Measurements from ENCODE around the gene SESN3.
A peak's percentile ranks its signal among the peaks of the same experiment; 100 is the strongest.
"Not testable (repeated sequence)": the region's sequence is repeated elsewhere in the genome, so short reads cannot be mapped to it uniquely, and the experiment has no call there.

SESN3 gene

GRCh38 chr11:95138448-95138847 is 92.6 kb downstream of the SESN3 start:
- DNase-seq (ENCODE audit: low read depth in 2 of 2): peak in 1 of 2 donors; percentile 45
- TF ChIP-seq CTCF (IDR thresholded peaks at IDR 0.05; ENCODE audit: low read depth, low read length): peak; percentile 27
- H3K4me3 ChIP-seq (replicated peaks in 1 of 2; ENCODE audit: low read depth in 2 of 2, low read length in 2 of 2): no peak overlapping the region

GRCh38 chr11:95137299-95137698 is 93.7 kb downstream of the SESN3 start:
- no peak for DNase-seq (ENCODE audit: low read depth in 2 of 2)
- TF ChIP-seq CTCF (IDR thresholded peaks at IDR 0.05; ENCODE audit: low read depth, low read length): no peak

GRCh38 chr11:95136747-95137146 is 94.3 kb downstream of the SESN3 start:
- DNase-seq (ENCODE audit: low read depth in 2 of 2); H3K4me3 ChIP-seq (replicated peaks in 1 of 2; ENCODE audit: low read depth in 2 of 2, low read length in 2 of 2): not testable (repeated sequence)

More at GRCh38 chr11:95137299-95137698, 93.7 kb downstream of the SESN3 start:
- no peak overlapping the region for H3K4me3 ChIP-seq (replicated peaks in 1 of 2; ENCODE audit: low read depth in 2 of 2, low read length in 2 of 2)

- H3K4me3 ChIP-seq (replicated peaks in 1 of 2; ENCODE audit: low read depth in 2 of 2, low read length in 2 of 2): no peak overlapping the region
- DNase-seq (ENCODE audit: low read depth in 2 of 2): no peak
- TF ChIP-seq CTCF (IDR thresholded peaks at IDR 0.05; ENCODE audit: low read depth, low read length): no peak
These were observed 95.1 kb downstream of the SESN3 start for GRCh38 chr11:95135880-95136279.

DNA sequence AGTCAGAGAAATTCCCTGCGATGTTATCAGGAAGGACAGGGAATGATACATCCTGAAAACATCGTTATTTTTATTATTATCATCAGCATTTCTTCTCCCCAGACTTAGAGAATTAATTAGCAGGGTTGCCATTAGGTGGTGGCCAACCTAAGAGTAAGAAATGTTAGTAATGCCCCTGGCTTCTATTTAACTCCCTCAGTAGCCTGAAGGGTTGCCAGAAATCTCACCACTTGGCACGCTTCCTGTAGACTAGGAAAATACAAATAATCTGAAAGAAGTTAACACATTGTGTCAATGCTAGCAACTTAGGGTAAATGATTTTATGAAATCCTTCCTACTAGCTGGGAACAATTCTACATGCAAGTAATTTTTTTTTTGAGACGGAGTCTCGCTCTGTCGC is 95.8 kb downstream of the SESN3 start:
- no peak overlapping the region for H3K4me3 ChIP-seq (replicated peaks in 1 of 2; ENCODE audit: low read depth in 2 of 2, low read length in 2 of 2)
- DNase-seq (ENCODE audit: low read depth in 2 of 2): peak in 1 of 2 donors; percentile 59
- TF ChIP-seq CTCF (IDR thresholded peaks at IDR 0.05; ENCODE audit: low read depth, low read length): no peak

- TF ChIP-seq CTCF (IDR thresholded peaks at IDR 0.05; ENCODE audit: low read depth, low read length): no peak
- peak; percentile 40 to 85 for DNase-seq (ENCODE audit: low read depth in 2 of 2)
- no peak overlapping the region for H3K4me3 ChIP-seq (replicated peaks in 1 of 2; ENCODE audit: low read depth in 2 of 2, low read length in 2 of 2)
These were observed 96.5 kb downstream of the SESN3 start for GRCh38 chr11:95134491-95134890.

DNA sequence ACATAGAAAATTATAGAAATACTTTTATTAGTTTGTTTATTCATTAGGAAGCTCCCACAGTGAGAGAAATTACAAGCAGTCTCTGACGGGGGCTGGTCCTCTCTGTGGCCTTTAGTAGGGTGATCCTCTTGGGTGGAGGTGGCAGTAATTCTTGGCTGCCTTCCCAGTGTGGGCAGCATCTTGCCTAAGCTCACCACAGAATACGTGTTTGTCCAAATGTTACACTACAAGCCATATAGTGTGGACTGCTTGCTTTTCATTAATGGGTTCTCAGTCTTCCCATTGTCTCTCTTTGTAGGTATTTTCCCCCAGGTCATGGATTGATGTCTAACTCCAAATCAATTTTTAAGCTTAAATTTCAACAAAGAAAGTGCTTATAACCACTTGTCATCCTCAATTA is 98.0 kb downstream of the SESN3 start:
- no peak overlapping the region for H3K4me3 ChIP-seq (replicated peaks in 1 of 2; ENCODE audit: low read depth in 2 of 2, low read length in 2 of 2)
- no peak for TF ChIP-seq CTCF (IDR thresholded peaks at IDR 0.05; ENCODE audit: low read depth, low read length)
- no peak for DNase-seq (ENCODE audit: low read depth in 2 of 2)

All from cardiac fibroblast (primary cell).